ACC112 (cell line): ENCODE measurements around the gene STPG1.
A peak's percentile ranks its signal among the peaks of the same experiment; 100 is the strongest.

ENCODE experiments used
- H2AFZ ChIP-seq: fragments of 200-600 bp; sonication (generic); one replicate; pipeline ENCODE4 v1.6.0; 2017; ENCODE audit warnings: antibody characterized with exemption, low read length; ENCODE audit not compliant: unreplicated experiment
- H3K27ac ChIP-seq: fragments of 200-600 bp; sonication (generic); 2 replicates; pipeline ENCODE4 v1.5.1; 2014; ENCODE audit warnings: low read depth, mild to moderate bottlenecking, antibody characterized with exemption, low read length, moderate library complexity
- H3K27me3 ChIP-seq: fragments of 200-600 bp; sonication (generic); 2 replicates; pipeline ENCODE4 v1.6.1; 2014; ENCODE audit warnings: mild to moderate bottlenecking, antibody characterized with exemption, low read length, moderate library complexity, mixed read lengths; ENCODE audit not compliant: insufficient read depth
- H3K36me3 ChIP-seq: fragments of 200-600 bp; sonication (generic); 2 replicates; pipeline ENCODE4 v1.6.1; 2016; ENCODE audit warnings: mild to moderate bottlenecking, antibody characterized with exemption, low read length, moderate library complexity, mixed read lengths; ENCODE audit not compliant: insufficient read depth
- H3K4me1 ChIP-seq: fragments of 200-600 bp; sonication (generic); one replicate; pipeline ENCODE4 v1.6.1; 2016; ENCODE audit warnings: low read length, mixed read lengths; ENCODE audit not compliant: insufficient read depth, unreplicated experiment, control insufficient read depth
- H3K4me3 ChIP-seq: fragments of 200-600 bp; sonication (generic); 2 replicates; pipeline ENCODE4 v1.5.1; 2014; ENCODE audit warnings: mild to moderate bottlenecking, low read depth, low read length
- H3K79me2 ChIP-seq: fragments of 200-600 bp; sonication (generic); one replicate; pipeline ENCODE4 v1.6.0; 2016; ENCODE audit warnings: low read length; ENCODE audit not compliant: control insufficient read depth, unreplicated experiment, insufficient read depth

The STPG1 gene

GRCh38 chr1:24385160-24385940, 28.2 kb downstream of the STPG1 start:
- Histone ChIP-seq H3K4me3 (no peak overlapping the region), H3K27ac (peak overlapping the region; percentile 73), H3K79me2 (no peaks in the 10 kb centered on the region), H3K36me3 (no peaks in the 10 kb centered on the region), H3K27me3 (no peaks in the 10 kb centered on the region), H3K4me1 (peaks cover 23% of the 10 kb centered on the region), H2AFZ (no peak overlapping the region)

GRCh38 chr1:24384251-24385090, 29.1 kb downstream of the STPG1 start:
- peaks cover 31% of the 10 kb centered on the region for H3K4me1 ChIP-seq
- no peaks in the 10 kb centered on the region for H3K27me3 ChIP-seq
- H2AFZ ChIP-seq, result peak overlapping the region; percentile 33
- H3K79me2 ChIP-seq, result no peaks in the 10 kb centered on the region
- H3K27ac ChIP-seq, result peak overlapping the region; percentile 73
- H3K4me3 ChIP-seq, result peak overlapping the region; percentile 20; the same call in 1 of the 2 replicates
- H3K36me3 ChIP-seq, result no peaks in the 10 kb centered on the region

- peaks cover 5% of the 10 kb centered on the region; the same call in 1 of the 2 replicates for H3K36me3 ChIP-seq
- no peaks in the 10 kb centered on the region for H3K27me3 ChIP-seq
- H2AFZ ChIP-seq, result no peak overlapping the region
- no peak overlapping the region for H3K4me3 ChIP-seq
- H3K79me2 ChIP-seq, result no peaks in the 10 kb centered on the region
- peak overlapping the region; percentile 73; the same call in 1 of the 2 replicates for H3K27ac ChIP-seq
- peaks cover 31% of the 10 kb centered on the region for H3K4me1 ChIP-seq
These were observed 30.1 kb downstream of the STPG1 start for GRCh38 chr1:24383381-24383940.

- Histone ChIP-seq H2AFZ (no peak overlapping the region), H3K4me1 (peaks cover 31% of the 10 kb centered on the region), H3K36me3 (peaks cover 5% of the 10 kb centered on the region; the same call in 1 of the 2 replicates), H3K4me3 (no peak overlapping the region), H3K27ac (no peak overlapping the region), H3K27me3 (no peaks in the 10 kb centered on the region), H3K79me2 (no peaks in the 10 kb centered on the region)
These were observed 31.4 kb downstream of the STPG1 start for GRCh38 chr1:24382165-24382577.

- peaks cover 31% of the 10 kb centered on the region for H3K4me1 ChIP-seq
- no peak overlapping the region for H3K27ac ChIP-seq
- peaks cover 5% of the 10 kb centered on the region; the same call in 1 of the 2 replicates for H3K36me3 ChIP-seq
- no peak overlapping the region for H3K4me3 ChIP-seq
- no peak overlapping the region for H2AFZ ChIP-seq
- no peaks in the 10 kb centered on the region for H3K79me2 ChIP-seq
- H3K27me3 ChIP-seq, result no peaks in the 10 kb centered on the region
These were observed 32.3 kb downstream of the STPG1 start for GRCh38 chr1:24381256-24381655.

- no peaks in the 10 kb centered on the region for H3K27me3 ChIP-seq
- H3K79me2 ChIP-seq, result no peaks in the 10 kb centered on the region
- H3K36me3 ChIP-seq, result peaks cover 5% of the 10 kb centered on the region; the same call in 1 of the 2 replicates
- peak overlapping the region; percentile 47; the same call in 1 of the 2 replicates for H3K27ac ChIP-seq
- no peak overlapping the region for H3K4me3 ChIP-seq
- H2AFZ ChIP-seq, result no peak overlapping the region
- peaks cover 29% of the 10 kb centered on the region for H3K4me1 ChIP-seq
These were observed 33.1 kb downstream of the STPG1 start for GRCh38 chr1:24380508-24380907.

GRCh38 chr1:24379733-24380315, 33.8 kb downstream of the STPG1 start:
- Histone ChIP-seq H3K4me1 (peaks cover 22% of the 10 kb centered on the region), H3K27ac (peak overlapping the region; percentile 47; the same call in 1 of the 2 replicates)

GRCh38 chr1:24374891-24375786, 38.4 kb downstream of the STPG1 start:
- H3K36me3 ChIP-seq, result peaks cover 5% of the 10 kb centered on the region; the same call in 1 of the 2 replicates
- no peak overlapping the region for H3K27ac ChIP-seq
- H3K79me2 ChIP-seq, result no peaks in the 10 kb centered on the region
- peaks cover 6% of the 10 kb centered on the region for H3K4me1 ChIP-seq
- H3K4me3 ChIP-seq, result no peak overlapping the region
- no peak overlapping the region for H2AFZ ChIP-seq
- H3K27me3 ChIP-seq, result no peaks in the 10 kb centered on the region

More at GRCh38 chr1:24379733-24380315, 33.8 kb downstream of the STPG1 start:
- Histone ChIP-seq H3K79me2 (no peaks in the 10 kb centered on the region), H3K27me3 (no peaks in the 10 kb centered on the region), H3K4me3 (no peak overlapping the region), H2AFZ (no peak overlapping the region), H3K36me3 (peaks cover 5% of the 10 kb centered on the region; the same call in 1 of the 2 replicates)

- no peaks in the 10 kb centered on the region for H3K79me2 ChIP-seq
- peaks cover 2% of the 10 kb centered on the region; the same call in 1 of the 2 replicates for H3K36me3 ChIP-seq
- no peak overlapping the region for H3K27ac ChIP-seq
- H3K27me3 ChIP-seq, result no peaks in the 10 kb centered on the region
- H3K4me3 ChIP-seq, result no peak overlapping the region
- peaks cover 9% of the 10 kb centered on the region for H3K4me1 ChIP-seq
- no peak overlapping the region for H2AFZ ChIP-seq
These were observed 39.9 kb downstream of the STPG1 start for GRCh38 chr1:24373710-24374109.
